Fibroblast of lung (primary cell): ENCODE measurements around the gene PLS1.

Source experiments
- CTCF ChIP-seq, 2 donors: IDR thresholded peaks in 1 of 2; conservative IDR thresholded peaks in 1 of 2; 1 replicate in 1 of 2; 2 replicates in 1 of 2; pipeline ENCODE4 v1.5.1; 2011 to 2012; ENCODE audit warnings: low read length in 2 of 2, control low read depth in 1 of 2, inconsistent platforms in 1 of 2, low read depth in 1 of 2, mild to moderate bottlenecking in 1 of 2
- EZH2 ChIP-seq: IDR thresholded peaks from 2 replicates; pipeline ENCODE4 v1.5.1; 2012; ENCODE audit warnings: low read length, control low read depth, mild to moderate bottlenecking; ENCODE audit errors: missing control alignments

DNA sequence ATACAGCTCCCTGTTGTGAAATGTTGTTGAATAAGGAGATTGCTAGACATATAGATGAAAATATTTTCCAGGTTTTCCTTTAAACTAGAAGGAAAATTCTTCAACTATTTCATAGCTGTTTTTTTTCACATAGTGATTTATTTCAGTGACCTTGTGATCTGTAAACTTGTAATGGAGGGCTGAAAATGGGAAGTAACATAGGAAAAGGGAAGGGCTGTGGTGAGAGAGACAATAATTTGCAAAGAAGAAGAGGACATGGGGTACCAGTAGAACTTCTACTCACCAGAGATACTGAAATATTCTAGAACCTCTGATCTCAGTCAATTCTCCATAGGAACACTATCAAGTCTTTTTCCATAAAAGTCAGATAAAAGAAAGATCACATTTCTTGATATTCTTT lies 60.4 kb downstream of the PLS1 start:
- TF ChIP-seq CTCF (conservative IDR thresholded peaks at IDR 0.05 in 1 of 2, IDR thresholded peaks at IDR 0.05 in 1 of 2; ENCODE audit: low read depth in 1 of 2, low read length in 2 of 2) (no peak), EZH2 (no peak)
